ENCODE data around the gene RASA3.

RASA3 gene

GRCh38 chr13:114004420-114005205 is 127.8 kb downstream of the RASA3 start:
- no peak for DNase-seq (ENCODE audit: low spot score)

DNA sequence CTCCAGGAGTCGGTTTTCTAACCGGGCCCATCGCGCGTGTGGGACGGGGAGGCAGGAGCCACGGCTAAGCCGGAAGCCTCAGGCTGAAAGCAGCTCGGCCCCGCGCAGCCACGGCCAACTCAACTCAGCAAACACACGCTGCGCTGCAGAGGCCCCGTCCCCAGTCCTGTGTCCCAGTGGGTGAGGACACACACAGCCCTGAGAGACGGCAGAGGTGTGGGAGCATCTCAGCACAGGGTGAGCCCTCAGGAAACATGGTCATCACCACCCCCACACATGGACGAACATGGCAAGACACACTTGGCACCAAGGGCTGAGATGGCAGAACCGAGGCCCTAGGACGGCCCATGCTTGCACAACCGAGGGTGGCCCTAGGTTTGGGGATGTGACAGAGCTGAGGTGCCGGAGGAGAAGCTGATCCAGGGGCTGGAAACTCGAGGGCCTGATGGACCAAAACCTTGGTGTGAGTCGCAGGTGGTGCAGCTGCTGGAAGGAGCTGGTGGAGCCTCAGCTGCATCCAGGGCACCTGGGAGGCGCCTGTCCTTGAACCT is 129.6 kb downstream of the RASA3 start:
- no peak for DNase-seq (ENCODE audit: low spot score)

- DNase-seq (ENCODE audit: low spot score), result no peak
Measured at GRCh38 chr13:114002009-114002544, 130.3 kb downstream of the RASA3 start.

- no peak for DNase-seq (ENCODE audit: low spot score)
Measured at GRCh38 chr13:114001331-114002008, 131.0 kb downstream of the RASA3 start.

GRCh38 chr13:114000151-114001040 is 132.0 kb downstream of the RASA3 start:
- no peak for DNase-seq (ENCODE audit: low spot score)

DNA sequence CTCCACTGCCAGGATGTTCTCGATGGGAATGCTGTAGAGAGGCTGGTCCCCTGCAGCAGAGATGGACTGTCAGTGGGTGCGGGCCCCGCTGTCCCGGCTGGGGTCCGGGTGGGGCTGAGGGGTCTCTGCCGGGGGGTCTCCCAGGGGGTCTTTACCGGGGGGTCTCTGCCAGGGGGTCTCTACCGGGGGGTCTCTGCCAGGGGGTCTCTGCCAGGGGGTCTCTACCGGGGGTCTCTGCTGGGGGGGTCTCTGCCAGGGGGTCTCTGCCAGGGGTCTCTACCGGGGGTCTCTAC is 132.9 kb downstream of the RASA3 start:
- DNase-seq (ENCODE audit: low spot score), result no peak

- no peak for DNase-seq (ENCODE audit: low spot score)
Measured at GRCh38 chr13:113998781-113999617, 133.4 kb downstream of the RASA3 start.

- DNase-seq (ENCODE audit: low spot score), result no peak
Measured at GRCh38 chr13:113997845-113998751, 134.3 kb downstream of the RASA3 start.

GRCh38 chr13:113996912-113997745 is 135.3 kb downstream of the RASA3 start:
- no peak for DNase-seq (ENCODE audit: low spot score)

- DNase-seq (ENCODE audit: low spot score), result no peak
Measured at GRCh38 chr13:113996081-113996911, 136.1 kb downstream of the RASA3 start.

- no peak for DNase-seq (ENCODE audit: low spot score)
Measured at GRCh38 chr13:113995051-113995601, 137.3 kb downstream of the RASA3 start.

- no peak for DNase-seq (ENCODE audit: low spot score)
Measured at GRCh38 chr13:113992276-113993005, 140.0 kb downstream of the RASA3 start.

DNA sequence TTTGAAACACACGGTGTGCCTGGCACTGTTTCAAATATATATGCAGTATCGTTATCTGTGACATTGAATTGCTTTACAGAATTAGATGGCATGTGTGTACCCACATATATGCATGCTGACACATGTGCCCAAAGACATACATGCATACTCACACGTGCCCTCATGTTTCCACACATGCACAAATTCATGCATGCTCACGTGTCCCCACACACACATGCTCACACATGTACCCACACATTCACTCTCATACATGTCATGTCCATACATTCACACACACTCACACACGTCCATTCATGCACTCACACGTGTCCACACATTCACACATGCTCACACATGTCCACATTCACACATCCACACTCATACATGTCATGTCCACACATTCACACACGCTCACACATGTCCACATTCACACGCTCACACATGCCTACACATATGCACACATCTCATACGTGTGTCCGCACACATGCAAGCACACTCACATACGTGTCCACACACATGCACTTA is 140.7 kb downstream of the RASA3 start:
- DNase-seq (ENCODE audit: low spot score), result no peak

GRCh38 chr13:113991191-113991669 is 141.2 kb downstream of the RASA3 start:
- peak; percentile 3 for DNase-seq (ENCODE audit: low spot score)

DNA sequence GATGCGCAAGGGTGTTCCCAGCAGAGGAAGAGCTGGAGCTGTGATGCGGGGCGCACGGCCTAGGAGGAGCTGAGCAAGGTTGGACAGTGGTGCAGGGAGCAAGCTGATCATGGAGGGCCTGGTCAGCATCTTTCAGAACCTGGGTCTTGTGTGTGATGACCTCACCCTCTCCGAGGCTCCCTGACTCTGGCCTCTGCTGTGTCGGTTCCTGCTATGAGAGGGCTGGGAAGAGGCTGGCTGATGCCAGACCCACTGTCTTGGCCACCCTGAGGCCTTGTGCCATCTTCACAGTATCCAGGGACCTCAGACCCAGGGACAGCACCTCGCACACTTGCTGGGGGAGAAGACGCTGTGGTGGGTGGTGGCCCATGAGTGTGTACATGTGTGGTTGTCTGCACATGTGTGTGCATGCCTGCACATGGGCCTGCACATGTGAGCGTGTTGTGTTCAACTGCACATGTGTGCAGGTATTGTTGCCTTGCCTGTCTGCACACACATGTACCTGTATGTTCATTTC is 142.0 kb downstream of the RASA3 start:
- DNase-seq (ENCODE audit: low spot score), result no peak

GRCh38 chr13:113989585-113990300 is 142.7 kb downstream of the RASA3 start:
- no peak for DNase-seq (ENCODE audit: low spot score)
